ENCODE results near the gene GEMIN7. TPM values are rescaled to one million over a fixed set of nuclear protein-coding genes. Genes with fewer than 3 reads are reported as not detected.

GEMIN7 gene
- total and polyA plus RNA-seq, 2 donors from 2014 or later = 17.2 to 32.2 TPM

DNA sequence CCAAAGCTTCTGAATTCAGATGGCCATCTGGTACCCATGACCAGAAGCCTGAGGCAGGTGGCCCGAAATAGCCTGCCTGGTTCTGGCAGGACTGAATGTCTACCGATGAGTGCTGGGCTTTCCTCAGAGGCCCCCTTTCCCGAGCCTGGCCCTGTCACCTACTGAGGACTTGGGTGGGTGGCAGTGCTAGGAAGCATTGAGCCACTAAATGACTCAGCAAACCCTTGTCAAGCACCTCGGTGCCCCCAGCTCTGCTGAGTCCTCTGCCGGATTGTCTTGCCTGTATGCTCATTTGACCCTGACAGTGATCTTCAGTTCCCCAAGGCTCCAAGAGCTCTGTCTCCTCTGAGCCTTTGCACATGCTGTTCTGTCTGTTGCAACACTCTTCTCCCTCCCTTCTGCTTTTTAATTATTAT, 31.8 kb downstream of the GEMIN7 start:
- no peaks in the 10 kb centered on the region for H3K27me3 ChIP-seq (ENCODE audit: control insufficient read depth, insufficient read depth, low read length)
- H3K27ac ChIP-seq (ENCODE audit: low read depth in 2 of 2, low read length in 2 of 2) = no peak overlapping the region
- DNase-seq = peak in 1 of 5 donors; percentile 20
- intact Hi-C loops (cut with DNase I) = no loop called here
- H3K4me1 ChIP-seq (ENCODE audit: control insufficient read depth in 2 of 3, insufficient read depth in 2 of 3, low read depth in 1 of 3, low read length in 3 of 3) = peaks cover 0 to 5% (median 4%) of the 10 kb centered on the region in 3 donors
- no peaks in the 10 kb centered on the region for H3K9me3 ChIP-seq (ENCODE audit: control insufficient read depth in 2 of 3, insufficient read depth in 1 of 3, low read length in 3 of 3)
- TF ChIP-seq, protein P1, sequence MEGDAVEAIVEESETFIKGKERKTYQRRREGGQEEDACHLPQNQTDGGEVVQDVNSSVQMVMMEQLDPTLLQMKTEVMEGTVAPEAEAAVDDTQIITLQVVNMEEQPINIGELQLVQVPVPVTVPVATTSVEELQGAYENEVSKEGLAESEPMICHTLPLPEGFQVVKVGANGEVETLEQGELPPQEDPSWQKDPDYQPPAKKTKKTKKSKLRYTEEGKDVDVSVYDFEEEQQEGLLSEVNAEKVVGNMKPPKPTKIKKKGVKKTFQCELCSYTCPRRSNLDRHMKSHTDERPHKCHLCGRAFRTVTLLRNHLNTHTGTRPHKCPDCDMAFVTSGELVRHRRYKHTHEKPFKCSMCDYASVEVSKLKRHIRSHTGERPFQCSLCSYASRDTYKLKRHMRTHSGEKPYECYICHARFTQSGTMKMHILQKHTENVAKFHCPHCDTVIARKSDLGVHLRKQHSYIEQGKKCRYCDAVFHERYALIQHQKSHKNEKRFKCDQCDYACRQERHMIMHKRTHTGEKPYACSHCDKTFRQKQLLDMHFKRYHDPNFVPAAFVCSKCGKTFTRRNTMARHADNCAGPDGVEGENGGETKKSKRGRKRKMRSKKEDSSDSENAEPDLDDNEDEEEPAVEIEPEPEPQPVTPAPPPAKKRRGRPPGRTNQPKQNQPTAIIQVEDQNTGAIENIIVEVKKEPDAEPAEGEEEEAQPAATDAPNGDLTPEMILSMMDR (IDR thresholded peaks at IDR 0.05; ENCODE audit: borderline replicate concordance, extremely low read depth, insufficient read depth) = no peak
- H3K9ac ChIP-seq (ENCODE audit: low read length in 3 of 3) = no peak overlapping the region
- H3K4me3 ChIP-seq (ENCODE audit: low read length in 3 of 3) = no peak overlapping the region
- H3K36me3 ChIP-seq (ENCODE audit: control insufficient read depth in 2 of 3, insufficient read depth in 3 of 3, low read length in 3 of 3) = no peaks in the 10 kb centered on the region
- FAIRE-seq = no peak

DNA sequence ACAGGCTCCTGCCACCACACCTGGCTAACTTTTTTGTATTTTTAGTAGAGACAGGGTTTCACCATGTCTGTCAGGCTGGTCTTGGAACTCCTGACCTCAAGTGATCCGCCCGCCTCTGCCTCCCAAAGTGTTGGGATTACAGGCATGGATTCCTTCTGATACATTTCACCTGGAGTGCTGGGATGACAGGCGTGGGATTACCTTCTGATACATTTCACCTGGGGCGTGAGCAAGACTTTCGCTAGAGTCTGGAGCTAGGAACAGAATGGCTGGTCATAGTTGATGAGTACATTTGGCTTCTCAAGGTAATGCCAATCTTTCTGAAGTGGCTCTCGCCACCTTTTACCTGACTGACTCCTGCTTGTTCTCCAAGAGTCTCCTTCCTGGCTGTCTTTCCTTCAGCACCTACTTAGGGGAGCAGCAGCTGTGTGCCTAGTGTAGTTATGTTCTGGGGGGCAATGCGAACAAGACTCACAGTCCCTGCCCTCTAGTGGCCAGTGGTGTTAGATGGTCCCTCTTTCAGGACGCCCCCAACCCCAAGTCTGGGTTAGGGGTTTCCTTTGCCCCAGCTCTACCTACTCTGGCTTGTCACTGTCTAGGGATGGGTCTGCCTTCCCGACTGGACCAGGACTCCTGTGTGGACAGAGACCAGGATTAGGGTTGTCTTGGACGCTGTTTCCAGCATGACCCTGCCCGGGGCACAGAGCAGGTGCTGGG, 33.2 kb downstream of the GEMIN7 start:
- no peaks in the 10 kb centered on the region for H3K27me3 ChIP-seq (ENCODE audit: control insufficient read depth, insufficient read depth, low read length)
- no peak overlapping the region for H3K9ac ChIP-seq (ENCODE audit: low read length in 3 of 3)
- intact Hi-C loops (cut with DNase I) = no loop called here
- TF ChIP-seq, protein P1 (IDR thresholded peaks at IDR 0.05; ENCODE audit: borderline replicate concordance, extremely low read depth, insufficient read depth) = no peak
- no peak overlapping the region for H3K4me3 ChIP-seq (ENCODE audit: low read length in 3 of 3)
- H3K36me3 ChIP-seq (ENCODE audit: control insufficient read depth in 2 of 3, insufficient read depth in 3 of 3, low read length in 3 of 3) = no peaks in the 10 kb centered on the region
- H3K9me3 ChIP-seq (ENCODE audit: control insufficient read depth in 2 of 3, insufficient read depth in 1 of 3, low read length in 3 of 3) = no peaks in the 10 kb centered on the region
- FAIRE-seq (no peak), DNase-seq (peak in 1 of 5 donors; percentile 18)
- peaks cover 0 to 5% (median 4%) of the 10 kb centered on the region in 3 donors for H3K4me1 ChIP-seq (ENCODE audit: control insufficient read depth in 2 of 3, insufficient read depth in 2 of 3, low read depth in 1 of 3, low read length in 3 of 3)
- H3K27ac ChIP-seq (ENCODE audit: low read depth in 2 of 2, low read length in 2 of 2) = no peak overlapping the region

DNA sequence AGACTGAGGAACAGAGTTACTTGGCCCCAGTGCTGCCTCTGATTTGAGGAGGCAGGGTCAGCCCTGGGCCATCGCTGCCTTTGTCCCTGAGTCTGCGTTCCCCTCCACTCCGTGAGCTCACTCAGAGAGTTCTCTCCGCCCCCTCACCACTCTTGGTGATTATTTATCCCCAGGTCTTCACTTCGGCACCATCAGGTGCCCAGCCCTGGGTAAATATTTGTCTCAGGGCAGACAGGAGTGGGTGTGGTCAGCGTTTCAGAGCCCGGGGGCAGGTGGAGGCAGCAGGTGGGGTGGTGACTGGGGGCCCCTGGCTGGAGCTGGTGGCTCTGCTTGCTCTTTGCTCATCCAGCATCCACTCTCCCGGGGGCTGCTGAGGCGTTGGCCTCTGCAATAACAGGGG, 34.6 kb downstream of the GEMIN7 start:
- intact Hi-C loops (cut with DNase I) = no loop called here
- FAIRE-seq (no peak), DNase-seq (peak in 1 of 5 donors; percentile 30)
- TF ChIP-seq, protein P1 (IDR thresholded peaks at IDR 0.05; ENCODE audit: borderline replicate concordance, extremely low read depth, insufficient read depth) = no peak
- H3K9ac ChIP-seq (ENCODE audit: low read length in 3 of 3) = no peak overlapping the region
- H3K36me3 ChIP-seq (ENCODE audit: control insufficient read depth in 2 of 3, insufficient read depth in 3 of 3, low read length in 3 of 3) = no peaks in the 10 kb centered on the region
- peaks cover 0 to 7% (median 4%) of the 10 kb centered on the region in 3 donors for H3K4me1 ChIP-seq (ENCODE audit: control insufficient read depth in 2 of 3, insufficient read depth in 2 of 3, low read depth in 1 of 3, low read length in 3 of 3)
- H3K9me3 ChIP-seq (ENCODE audit: control insufficient read depth in 2 of 3, insufficient read depth in 1 of 3, low read length in 3 of 3) = no peaks in the 10 kb centered on the region
- no peaks in the 10 kb centered on the region for H3K27me3 ChIP-seq (ENCODE audit: control insufficient read depth, insufficient read depth, low read length)
- no peak overlapping the region for H3K27ac ChIP-seq (ENCODE audit: low read depth in 2 of 2, low read length in 2 of 2)
- H3K4me3 ChIP-seq (ENCODE audit: low read length in 3 of 3) = no peak overlapping the region
